GM12878 (cell line): ENCODE results near the gene TMEM255A. TPM values are rescaled to one million over a fixed set of nuclear protein-coding genes. Genes with fewer than 3 reads are reported as not detected.

Source experiments
- ATAC-seq: fragments of 200-7000 bp; cut with Tn5 transposase; 3 replicates; pipeline ENCODE4 v1.9.1; 2020; ENCODE audit warnings: mild to moderate bottlenecking, moderate library complexity
- BruUV-seq: library from RNA; stranded (reverse); fragments of 400-500 nt; replicated peaks from 2 replicates; lab custom pipeline; 2021; lab: Mats Ljungman, UMichigan
- CTCF ChIA-PET: fragments of 300-600 bp; sonication (Branson Sonifier 250); formaldehyde crosslinking; extraction: SDS; loops from one replicate; lab custom pipeline; 2021; ENCODE audit warnings: inconsistent platforms; lab: Yijun Ruan, JAX
- POLR2A ChIA-PET: fragments of 350-600 bp; formaldehyde crosslinking; extraction: SDS; loops from one replicate; lab custom pipeline; 2021; ENCODE audit warnings: inconsistent platforms; lab: Charles Lee
- RAD21 ChIA-PET: fragments of 300-600 bp; sonication (Branson Sonifier 250); formaldehyde crosslinking; loops from one replicate; lab custom pipeline; 2023; ENCODE audit warnings: antibody characterized with exemption; ENCODE audit not compliant: unreplicated experiment; lab: Charles Lee
- SMC1A ChIA-PET: fragments of 300-600 bp; sonication (Branson Sonifier 250); formaldehyde crosslinking; loops from one replicate; lab custom pipeline; 2023; ENCODE audit not compliant: unreplicated experiment, uncharacterized antibody; lab: Charles Lee
- DNase-seq: peaks from one replicate; pipeline ENCODE4 v3.0.0-alpha.2; 2011; ENCODE audit warnings: low read depth, low spot score
- FAIRE-seq: peaks from 3 replicates; lab custom pipeline; 2011; peaks lifted over from hg19 to GRCh38; lab: Jason Lieb, UNC
- H2AFZ ChIP-seq: 2 replicates; pipeline ENCODE4 v1.6.0; 2011; ENCODE audit warnings: low read depth, low read length, control low read depth; ENCODE audit not compliant: control insufficient read depth
- H3K27ac ChIP-seq: 2 replicates; pipeline ENCODE4 v1.5.1; 2011; ENCODE audit warnings: control low read depth; ENCODE audit not compliant: control insufficient read depth, insufficient read depth
- H3K27me3 ChIP-seq, 2 experiments: replicated peaks in 1 of 2; 2 replicates each; pipeline versions ENCODE4 v1.6.0 to v1.6.1; 2011; ENCODE audit warnings: low read length in 1 of 2; ENCODE audit not compliant: control insufficient read depth in 2 of 2, insufficient read depth in 2 of 2
- H3K36me3 ChIP-seq, 2 experiments: 2 replicates each; pipeline ENCODE4 v1.5.1; 2011; ENCODE audit warnings: low read length in 1 of 2; ENCODE audit not compliant: control insufficient read depth in 2 of 2, insufficient read depth in 2 of 2
- H3K4me1 ChIP-seq: 2 replicates; pipeline ENCODE4 v1.6.1; 2011; ENCODE audit warnings: mild to moderate bottlenecking, low read length, moderate library complexity, mixed read lengths; ENCODE audit not compliant: control insufficient read depth, insufficient read depth
- H3K4me2 ChIP-seq: 2 replicates; pipeline ENCODE4 v1.6.0; 2011; ENCODE audit warnings: control low read depth; ENCODE audit not compliant: control insufficient read depth, insufficient read depth
- H3K4me3 ChIP-seq: fragments of 200-600 bp; sonication (generic); 2 replicates; pipeline ENCODE4 v1.5.1; 2016
- H3K79me2 ChIP-seq: 2 replicates; pipeline ENCODE4 v1.6.0; 2011; ENCODE audit warnings: low read length; ENCODE audit not compliant: control insufficient read depth, insufficient read depth
- H3K9ac ChIP-seq: 2 replicates; pipeline ENCODE4 v1.8.0; 2011; ENCODE audit warnings: low read length, control low read depth, mixed read lengths; ENCODE audit not compliant: control insufficient read depth, insufficient read depth
- H3K9me3 ChIP-seq: replicated peaks from 3 replicates; pipeline ENCODE4 v1.5.1; 2011; ENCODE audit warnings: mild to moderate bottlenecking, low read length; ENCODE audit not compliant: control insufficient read depth, insufficient read depth
- H4K20me1 ChIP-seq: 2 replicates; pipeline ENCODE4 v1.6.0; 2011; ENCODE audit not compliant: control insufficient read depth, insufficient read depth
- BRCA1 ChIP-seq: IDR thresholded peaks from 2 replicates; pipeline ENCODE4 v1.6.1; 2011; ENCODE audit warnings: low read depth, low read length, improper control_type of control experiment
- CHD1 ChIP-seq: IDR thresholded peaks from 2 replicates; pipeline ENCODE4 v1.6.1; 2012; ENCODE audit warnings: low read depth, low read length, improper control_type of control experiment
- CHD2 ChIP-seq: IDR thresholded peaks from 2 replicates; pipeline ENCODE4 v1.6.1; 2011; ENCODE audit warnings: low read depth, low read length, improper control_type of control experiment, borderline replicate concordance
- FOS ChIP-seq: IDR thresholded peaks from 3 replicates; pipeline ENCODE4 v1.6.1; 2011; ENCODE audit warnings: borderline replicate concordance; ENCODE audit not compliant: insufficient read length; ENCODE audit errors: extremely low read depth
- FOXM1 ChIP-seq: IDR thresholded peaks from 2 replicates; pipeline ENCODE4 v1.6.1; 2012; ENCODE audit warnings: low read depth, mild to moderate bottlenecking, inconsistent platforms, low read length, moderate library complexity
- GATAD2B ChIP-seq: fragments of 450-650 bp; conservative IDR thresholded peaks from 2 replicates; pipeline ENCODE4 v1.6.1; 2017; ENCODE audit warnings: low read depth, mild to moderate bottlenecking, moderate library complexity
- HDAC6 ChIP-seq: fragments of 200-600 bp; sonication (generic); IDR thresholded peaks from one replicate; pipeline ENCODE4 v1.8.0; 2017; ENCODE audit warnings: antibody characterized with exemption; ENCODE audit not compliant: unreplicated experiment
- KLF5 ChIP-seq: fragments of 450-650 bp; IDR thresholded peaks from 2 replicates; pipeline ENCODE4 v1.6.1; 2014; ENCODE audit warnings: mild to moderate bottlenecking; ENCODE audit not compliant: partially characterized antibody
- MEF2A ChIP-seq: IDR thresholded peaks from 2 replicates; pipeline ENCODE4 v1.6.1; 2011; ENCODE audit warnings: low read depth, mild to moderate bottlenecking, low read length, moderate library complexity; ENCODE audit not compliant: insufficient read depth
- NFYA ChIP-seq: IDR thresholded peaks from 2 replicates; pipeline ENCODE4 v1.6.1; 2011; ENCODE audit warnings: low read depth, mild to moderate bottlenecking, low read length, improper control_type of control experiment, borderline replicate concordance
- NRF1 ChIP-seq: conservative IDR thresholded peaks from 2 replicates; pipeline ENCODE4 v1.6.1; 2011; ENCODE audit warnings: mild to moderate bottlenecking, low read depth, low read length, improper control_type of control experiment
- RBBP5 ChIP-seq: fragments of 200-600 bp; sonication (generic); conservative IDR thresholded peaks from 2 replicates; pipeline ENCODE4 v1.6.1; 2016
- SIX5 ChIP-seq: IDR thresholded peaks from 2 replicates; pipeline ENCODE4 v1.6.1; 2011; ENCODE audit warnings: mild to moderate bottlenecking, low read depth, low read length, moderate library complexity; ENCODE audit not compliant: severe bottlenecking
- TARDBP ChIP-seq: IDR thresholded peaks from 2 replicates; pipeline ENCODE4 v1.6.1; 2016; ENCODE audit warnings: borderline replicate concordance
- USF1 ChIP-seq: IDR thresholded peaks from 2 replicates; pipeline ENCODE4 v1.6.1; 2011; ENCODE audit warnings: borderline replicate concordance, low read depth, mild to moderate bottlenecking, moderate library complexity, mixed read lengths, low read length; ENCODE audit not compliant: insufficient read depth; ENCODE audit errors: extremely low read length
- ZBED1 ChIP-seq: IDR thresholded peaks from 2 replicates; pipeline ENCODE4 v1.6.1; 2016; ENCODE audit warnings: borderline replicate concordance
- WGBS: methylation state at CpG from one replicate; pipeline ENCODE4 v1.1.6; 2016; ENCODE audit warnings: low lambda C conversion rate; ENCODE audit not compliant: insufficient replicate concordance, insufficient coverage; ENCODE audit errors: missing lambda C conversion rate; 5-methylcytosine and 5-hydroxymethylcytosine counted together
- in situ Hi-C: fragments of 300-500 bp; cut with MboI; formaldehyde crosslinking; loops from 9 replicates; pipeline ENCODE4 v1.14.3; 2018; ENCODE audit warnings: mixed read lengths
- intact Hi-C: fragments of 100-400 bp; cut with micrococcal nuclease; formaldehyde crosslinking; loops from one replicate; pipeline ENCODE4 v1.14.2; 2022; ENCODE audit not compliant: unreplicated experiment
- polyA plus RNA-seq, 11 experiments: library from polyadenylated mRNA; depleted of rRNA in 4 of 11; unstranded in 6 of 11; stranded (reverse) in 5 of 11; fragments of >200 nt; fragmentation: Nextera tagmentation in 4 of 11; fragmentation: Illumina TruSeq in 1 of 11; extraction: Ambion mirVana in 4 of 11; extraction: Trizol in 1 of 11; gene quantifications; 1 replicate in 1 of 11; 2 replicates in 10 of 11; pipeline versions ENCODE4 v1.2.1 to v1.2.3, GENCODE V29; 2011 to 2016; ENCODE audit warnings: inconsistent platforms in 2 of 11, missing spikeins in 2 of 11, low read depth in 1 of 11
- total RNA-seq, 4 experiments: library from RNA; depleted of rRNA in 3 of 4; stranded (reverse); fragments of >200 nt in 3 of 4; fragmentation: Illumina TruSeq in 1 of 4; extraction: Trizol in 1 of 4; gene quantifications; 2 replicates each; pipeline versions ENCODE4 v1.2.1 to v1.2.3, GENCODE V29; 2013 to 2021

The TMEM255A gene
- total and polyA plus RNA-seq, 10 of the 15 experiments (the other 5 are each of a cell fraction or from before 2014, with no cell fraction given) = 0.90 to 5.4 (median 1.3) TPM

DNA sequence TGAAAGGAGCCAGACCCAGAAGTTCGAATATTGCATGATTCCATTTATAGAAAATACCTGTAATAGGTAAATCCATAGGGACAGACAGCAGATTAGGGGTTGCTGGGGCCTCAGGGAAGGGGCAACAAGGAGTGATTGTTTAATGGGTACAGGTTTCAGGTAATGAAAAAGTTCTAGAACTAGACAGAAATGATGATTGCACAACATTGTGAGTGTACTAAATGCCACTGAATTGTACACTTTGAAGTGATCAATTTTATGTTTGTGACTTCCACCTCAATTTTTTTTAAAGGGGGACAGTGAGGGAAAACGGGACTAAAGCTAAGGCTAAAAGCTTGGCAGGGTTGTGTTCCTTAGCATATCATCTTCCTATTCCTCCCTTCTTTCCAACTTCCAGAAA lies 37.1 kb downstream of the TMEM255A start:
- ChIA-PET POLR2A (no interaction called here), CTCF (interaction anchor here (2.8 kb wide), 1 partner anchor 9 kb away, joined by 9 read pairs; no protein-coding TSS in a partner anchor), RAD21 (no interaction called here), SMC1A (interaction anchor here (1.0 to 1.7 kb wide), 2 partner anchors 12 to 13 kb away, joined by 3 to 7 read pairs; no protein-coding TSS in a partner anchor)
- intact Hi-C loops = no loop called here
- DNase-seq = no peak
- H3K4me1 ChIP-seq = no peaks in the 10 kb centered on the region
- no peaks in the 10 kb centered on the region for H3K9me3 ChIP-seq
- no peak overlapping the region for H3K4me2 ChIP-seq
- no peak overlapping the region for H3K9ac ChIP-seq
- FAIRE-seq = no peak
- no peak overlapping the region for H3K27ac ChIP-seq
- no peak overlapping the region for H2AFZ ChIP-seq
- no peak for ATAC-seq
- no peaks in the 10 kb centered on the region for H3K79me2 ChIP-seq
- WGBS = 0% methylated on average over 2 of the region's 2 CpGs
- H3K36me3 ChIP-seq = no peaks in the 10 kb centered on the region
- no TSS peak for BruUV-seq
- H3K4me3 ChIP-seq = no peak overlapping the region
- in situ Hi-C loops = no loop called here
- no peaks in the 10 kb centered on the region for H4K20me1 ChIP-seq
- H3K27me3 ChIP-seq = no peaks in the 10 kb centered on the region
- TF ChIP-seq RBBP5 (no peak), KLF5 (no peak), ZBED1 (no peak), GATAD2B (no peak), MEF2A (no peak), USF1 (no peak), NRF1 (no peak), FOS (no peak), HDAC6 (no peak), TARDBP (no peak), BRCA1 (no peak), NFYA (no peak), SIX5 (no peak), CHD1 (no peak), CHD2 (no peak), FOXM1 (no peak)
